OCI-LY7 (cell line): ENCODE measurements around the gene QPCTL.
A peak's percentile ranks its signal among the peaks of the same experiment; 100 is the strongest.

Experiments used
- CTCF ChIP-seq: fragments of 200-600 bp; sonication (generic); conservative IDR thresholded peaks from 2 replicates; pipeline ENCODE4 v1.5.1; 2014; ENCODE audit warnings: mild to moderate bottlenecking, antibody characterized with exemption, low read length, moderate library complexity, mixed read lengths
- EZH2phosphoT487 ChIP-seq: fragments of 200-600 bp; sonication (generic); IDR thresholded peaks from 2 replicates; pipeline ENCODE4 v1.6.1; 2018; ENCODE audit warnings: low read depth, borderline replicate concordance, mild to moderate bottlenecking, mixed run types, antibody characterized with exemption, low read length, moderate library complexity, mixed read lengths

GRCh38 chr19:45677351-45678230 lies 14.9 kb upstream of the QPCTL start:
- TF ChIP-seq CTCF (peak; percentile 60; the same call in 1 of the 2 replicates), EZH2phosphoT487 (no peak)
